Measurements from ENCODE around the gene GRB2.

GRB2 gene

DNA sequence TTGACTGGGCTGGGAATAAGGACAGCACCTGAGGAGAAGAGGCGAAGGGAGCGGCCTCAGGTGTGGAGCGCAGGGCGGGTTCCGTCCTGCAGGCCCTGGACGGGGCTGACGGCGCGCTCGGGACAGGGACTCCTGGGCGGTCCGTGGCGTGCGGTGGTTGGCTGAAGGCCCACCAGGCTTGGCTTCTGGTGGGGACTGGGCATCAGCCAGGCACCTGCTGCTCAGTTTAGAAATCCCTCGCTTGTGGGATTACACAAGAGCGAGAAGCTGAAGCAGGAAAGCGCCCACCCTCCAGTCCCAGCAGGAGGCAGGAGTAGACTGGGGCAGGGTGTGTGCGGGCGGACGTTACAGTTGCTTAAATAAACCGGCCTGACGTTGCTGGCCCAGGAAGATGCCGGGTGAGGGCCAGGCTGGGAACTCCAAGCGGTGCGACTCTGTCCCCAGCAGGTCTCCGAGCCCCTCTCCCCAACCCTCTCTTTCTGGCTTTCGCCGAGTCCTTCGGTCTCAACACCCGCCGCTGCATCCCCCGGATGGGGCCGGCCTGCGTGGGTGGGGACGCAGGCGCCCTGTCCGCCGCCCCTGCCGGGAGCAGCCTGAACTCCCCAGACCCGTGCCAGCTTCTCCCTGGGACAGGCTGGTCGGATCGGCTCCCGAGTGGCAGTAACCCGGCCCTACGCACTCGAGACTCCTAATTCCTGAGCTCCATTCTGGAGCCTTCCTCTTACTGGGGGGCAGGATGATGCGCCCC lies 135.1 kb downstream of the GRB2 start:
- peaks cover 28% of the 10 kb centered on the region for H3K4me1 Mint-ChIP-seq
- peak overlapping the region in 2 of 3 experiments; percentile 79 to 83 for H3K27ac Mint-ChIP-seq
- peak in 2 of 3 experiments; percentile 30 to 31 for TF ChIP-seq CTCF (IDR thresholded peaks at IDR 0.05; ENCODE audit: unreplicated experiment in 3 of 3)
- H3K27me3 Mint-ChIP-seq (ENCODE audit: low read depth), result peaks cover 7% of the 10 kb centered on the region
- H3K9me3 Mint-ChIP-seq, result no peaks in the 10 kb centered on the region
- peak overlapping the region; percentile 86 to 93 (median 92) for H3K4me3 Mint-ChIP-seq
- peaks cover 12% of the 10 kb centered on the region for H3K36me3 Mint-ChIP-seq (ENCODE audit: low read depth)

- Mint-ChIP-seq H3K4me1 (peaks cover 28% of the 10 kb centered on the region), H3K9me3 (no peaks in the 10 kb centered on the region), H3K36me3 (ENCODE audit: low read depth) (peaks cover 14% of the 10 kb centered on the region), H3K27ac (peak overlapping the region in 2 of 3 experiments; percentile 59 to 79), H3K4me3 (peak overlapping the region; percentile 86 to 93 (median 92)), H3K27me3 (ENCODE audit: low read depth) (peaks cover 7% of the 10 kb centered on the region)
- TF ChIP-seq CTCF (IDR thresholded peaks at IDR 0.05; ENCODE audit: unreplicated experiment in 3 of 3), result no peak
These were observed 135.6 kb downstream of the GRB2 start for GRCh38 chr17:75269844-75270217.

Data from nephron (organoid).